ENCODE results near the gene RPN1.
"Not testable (repeated sequence)": the region's sequence is repeated elsewhere in the genome, so short reads cannot be mapped to it uniquely, and the experiment has no call there.

RPN1 gene

GRCh38 chr3:128653993-128654805 is 3.6 kb upstream of the RPN1 start:
- DNase-seq; in situ Hi-C loops (cut with HindIII; ENCODE audit: low pct_ligation_motif_present, low pct_unique_long_range_greater_than_20kb, low sequenced_read_pairs): not testable (repeated sequence)

GRCh38 chr3:128653383-128653992 is 2.9 kb upstream of the RPN1 start:
- in situ Hi-C loops (cut with HindIII; ENCODE audit: low pct_ligation_motif_present, low pct_unique_long_range_greater_than_20kb, low sequenced_read_pairs); DNase-seq: not testable (repeated sequence)

- DNase-seq, result no peak
- in situ Hi-C loops (cut with HindIII; ENCODE audit: low pct_ligation_motif_present, low pct_unique_long_range_greater_than_20kb, low sequenced_read_pairs), result no loop called here
Measured at GRCh38 chr3:128648940-128649663, 1.5 kb downstream of the RPN1 start.

- DNase-seq, result no peak
- in situ Hi-C loops (cut with HindIII; ENCODE audit: low pct_ligation_motif_present, low pct_unique_long_range_greater_than_20kb, low sequenced_read_pairs), result no loop called here
Measured at GRCh38 chr3:128648402-128648801, 2.2 kb downstream of the RPN1 start.

- no peak for DNase-seq
- in situ Hi-C loops (cut with HindIII; ENCODE audit: low pct_ligation_motif_present, low pct_unique_long_range_greater_than_20kb, low sequenced_read_pairs), result no loop called here
Measured at GRCh38 chr3:128647307-128647706, 3.3 kb downstream of the RPN1 start.

GRCh38 chr3:128634075-128634611 is 16.5 kb downstream of the RPN1 start:
- in situ Hi-C loops (cut with HindIII; ENCODE audit: low pct_ligation_motif_present, low pct_unique_long_range_greater_than_20kb, low sequenced_read_pairs), result no loop called here
- DNase-seq, result no peak

GRCh38 chr3:128632301-128632700 is 18.3 kb downstream of the RPN1 start:
- no peak for DNase-seq
- in situ Hi-C loops (cut with HindIII; ENCODE audit: low pct_ligation_motif_present, low pct_unique_long_range_greater_than_20kb, low sequenced_read_pairs), result no loop called here

- DNase-seq, result no peak
- in situ Hi-C loops (cut with HindIII; ENCODE audit: low pct_ligation_motif_present, low pct_unique_long_range_greater_than_20kb, low sequenced_read_pairs), result no loop called here
Measured at GRCh38 chr3:128629936-128630335, 20.7 kb downstream of the RPN1 start.

GRCh38 chr3:128625409-128625945 is 25.1 kb downstream of the RPN1 start:
- no peak for DNase-seq
- in situ Hi-C loops (cut with HindIII; ENCODE audit: low pct_ligation_motif_present, low pct_unique_long_range_greater_than_20kb, low sequenced_read_pairs), result no loop called here

- no peak for DNase-seq
- in situ Hi-C loops (cut with HindIII; ENCODE audit: low pct_ligation_motif_present, low pct_unique_long_range_greater_than_20kb, low sequenced_read_pairs), result no loop called here
Measured at GRCh38 chr3:128624526-128625138, 26.0 kb downstream of the RPN1 start.

- DNase-seq, result no peak
- in situ Hi-C loops (cut with HindIII; ENCODE audit: low pct_ligation_motif_present, low pct_unique_long_range_greater_than_20kb, low sequenced_read_pairs), result no loop called here
Measured at GRCh38 chr3:128623762-128624176, 26.8 kb downstream of the RPN1 start.

GRCh38 chr3:128621931-128622330 is 28.7 kb downstream of the RPN1 start:
- DNase-seq, result no peak
- in situ Hi-C loops (cut with HindIII; ENCODE audit: low pct_ligation_motif_present, low pct_unique_long_range_greater_than_20kb, low sequenced_read_pairs), result no loop called here

- in situ Hi-C loops (cut with HindIII; ENCODE audit: low pct_ligation_motif_present, low pct_unique_long_range_greater_than_20kb, low sequenced_read_pairs), result no loop called here
- DNase-seq, result no peak
Measured at GRCh38 chr3:128621234-128621633, 29.4 kb downstream of the RPN1 start.

GRCh38 chr3:128620268-128620691 is 30.3 kb downstream of the RPN1 start:
- in situ Hi-C loops (cut with HindIII; ENCODE audit: low pct_ligation_motif_present, low pct_unique_long_range_greater_than_20kb, low sequenced_read_pairs), result no loop called here
- DNase-seq, result no peak

GRCh38 chr3:128619146-128619890 is 31.3 kb downstream of the RPN1 start:
- in situ Hi-C loops (cut with HindIII; ENCODE audit: low pct_ligation_motif_present, low pct_unique_long_range_greater_than_20kb, low sequenced_read_pairs), result no loop called here
- DNase-seq, result peak; percentile 31

- in situ Hi-C loops (cut with HindIII; ENCODE audit: low pct_ligation_motif_present, low pct_unique_long_range_greater_than_20kb, low sequenced_read_pairs), result no loop called here
- DNase-seq, result no peak
Measured at GRCh38 chr3:128618398-128618726, 32.3 kb downstream of the RPN1 start.

GRCh38 chr3:128617557-128618397 is 32.8 kb downstream of the RPN1 start:
- in situ Hi-C loops (cut with HindIII; ENCODE audit: low pct_ligation_motif_present, low pct_unique_long_range_greater_than_20kb, low sequenced_read_pairs), result no loop called here
- peak; percentile 94 for DNase-seq

Measured in ACHN (cell line).